Measurements from ENCODE around the gene NELL2. TPM values are rescaled to one million over a fixed set of nuclear protein-coding genes. Genes with fewer than 3 reads are reported as not detected.

Gene NELL2
- polyA plus RNA-seq, 3 donors, result 0.09 to 0.98 (median 0.39) TPM

DNA sequence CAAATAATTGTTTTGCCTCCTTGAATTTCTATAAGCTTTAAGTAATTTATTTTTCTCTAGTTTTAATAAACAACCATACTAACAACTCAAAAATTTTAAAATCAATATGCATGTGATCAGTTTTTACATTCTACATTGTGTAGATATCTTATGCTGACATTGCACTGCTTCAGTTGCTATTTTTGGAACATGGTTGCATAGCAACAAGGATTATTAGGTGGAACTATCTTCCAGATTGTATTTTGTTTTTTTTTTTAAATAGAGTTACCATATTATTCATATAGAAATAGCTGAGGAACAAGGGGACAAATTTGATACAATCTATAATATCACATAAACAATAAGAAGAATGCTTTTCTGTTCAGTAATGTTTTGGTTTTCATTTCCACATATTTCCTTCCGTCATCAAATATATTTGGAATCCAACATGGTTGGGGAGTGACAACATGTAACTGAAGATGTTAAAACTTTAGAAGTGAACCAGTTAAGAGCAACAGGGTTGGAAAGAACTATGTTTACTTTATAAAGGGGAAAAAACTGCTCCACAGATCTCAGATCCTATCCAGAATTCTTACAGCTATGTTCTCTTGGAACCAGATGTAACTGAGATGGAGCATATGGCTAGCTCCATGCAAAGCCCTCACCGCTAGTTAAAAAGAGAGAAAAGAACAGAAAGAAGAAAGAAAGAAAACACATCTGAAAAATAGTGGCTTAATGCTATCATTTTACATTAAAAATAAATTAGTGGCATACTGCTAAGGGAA is 235.5 kb downstream of the NELL2 start:
- intact Hi-C loops (cut with micrococcal nuclease), result no loop called here
- WGBS (ENCODE audit: insufficient coverage), result no CpG with 5 or more reads among the region's 2 CpGs

GRCh38 chr12:44637875-44638274 is 238.2 kb downstream of the NELL2 start:
- no peaks in the 10 kb centered on the region for H3K4me1 ChIP-seq (ENCODE audit: control insufficient read depth in 1 of 2, insufficient read depth in 2 of 2, low read length in 2 of 2)
- Mint-ChIP-seq H3K9me3 (peaks cover 0 to 9% (median 5%) of the 10 kb centered on the region in 7 donors), H3K27me3 (ENCODE audit: low read depth in 3 of 3) (no peaks in the 10 kb centered on the region), H3K4me3 (no peak overlapping the region), H3K36me3 (no peaks in the 10 kb centered on the region), H3K27ac (no peak overlapping the region), H3K4me1 (no peaks in the 10 kb centered on the region)
- H3K4me2 ChIP-seq (replicated peaks; ENCODE audit: extremely low read depth, low read length, poor library complexity, severe bottlenecking), result no peak overlapping the region
- no peaks in the 10 kb centered on the region for H3K79me2 ChIP-seq (ENCODE audit: insufficient read depth, low read length)
- H3K36me3 ChIP-seq (replicated peaks in 1 of 2; ENCODE audit: control insufficient read depth in 1 of 2, insufficient read depth in 2 of 2, low read length in 2 of 2), result no peaks in the 10 kb centered on the region
- WGBS (ENCODE audit: insufficient coverage), result 69% methylated on average over 2 of the region's 4 CpGs
- TF ChIP-seq, protein P1, sequence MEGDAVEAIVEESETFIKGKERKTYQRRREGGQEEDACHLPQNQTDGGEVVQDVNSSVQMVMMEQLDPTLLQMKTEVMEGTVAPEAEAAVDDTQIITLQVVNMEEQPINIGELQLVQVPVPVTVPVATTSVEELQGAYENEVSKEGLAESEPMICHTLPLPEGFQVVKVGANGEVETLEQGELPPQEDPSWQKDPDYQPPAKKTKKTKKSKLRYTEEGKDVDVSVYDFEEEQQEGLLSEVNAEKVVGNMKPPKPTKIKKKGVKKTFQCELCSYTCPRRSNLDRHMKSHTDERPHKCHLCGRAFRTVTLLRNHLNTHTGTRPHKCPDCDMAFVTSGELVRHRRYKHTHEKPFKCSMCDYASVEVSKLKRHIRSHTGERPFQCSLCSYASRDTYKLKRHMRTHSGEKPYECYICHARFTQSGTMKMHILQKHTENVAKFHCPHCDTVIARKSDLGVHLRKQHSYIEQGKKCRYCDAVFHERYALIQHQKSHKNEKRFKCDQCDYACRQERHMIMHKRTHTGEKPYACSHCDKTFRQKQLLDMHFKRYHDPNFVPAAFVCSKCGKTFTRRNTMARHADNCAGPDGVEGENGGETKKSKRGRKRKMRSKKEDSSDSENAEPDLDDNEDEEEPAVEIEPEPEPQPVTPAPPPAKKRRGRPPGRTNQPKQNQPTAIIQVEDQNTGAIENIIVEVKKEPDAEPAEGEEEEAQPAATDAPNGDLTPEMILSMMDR (IDR thresholded peaks at IDR 0.05), result no peak
- H2AFZ ChIP-seq (ENCODE audit: insufficient read depth, low read depth, low read length, poor library complexity, severe bottlenecking), result no peak overlapping the region
- no peak overlapping the region for H3K27ac ChIP-seq (ENCODE audit: low read depth in 1 of 2, low read length in 2 of 2)
- H3K9me3 ChIP-seq (replicated peaks in 1 of 2; ENCODE audit: control insufficient read depth in 1 of 2, insufficient read depth in 1 of 2, low read length in 2 of 2), result no peaks in the 10 kb centered on the region
- H3K27me3 ChIP-seq (ENCODE audit: control insufficient read depth in 2 of 2, insufficient read depth in 2 of 2, low read length in 2 of 2), result no peaks in the 10 kb centered on the region
- DNase-seq, result no peak
- no peak overlapping the region for H3K9ac ChIP-seq (ENCODE audit: insufficient read depth, low read length, poor library complexity, severe bottlenecking)
- H4K20me1 ChIP-seq (ENCODE audit: insufficient read depth, low read length), result no peaks in the 10 kb centered on the region
- no peak overlapping the region for H3K4me3 ChIP-seq (replicated peaks in 1 of 3; ENCODE audit: low read depth in 2 of 3, low read length in 3 of 3)
- intact Hi-C loops (cut with micrococcal nuclease), result no loop called here

More for the DNA sequence above, 235.5 kb downstream of the NELL2 start:
- H3K36me3 ChIP-seq (replicated peaks in 1 of 2; ENCODE audit: control insufficient read depth in 1 of 2, insufficient read depth in 2 of 2, low read length in 2 of 2), result no peaks in the 10 kb centered on the region
- H3K79me2 ChIP-seq (ENCODE audit: insufficient read depth, low read length), result no peaks in the 10 kb centered on the region
- no peak overlapping the region for H3K27ac ChIP-seq (ENCODE audit: low read depth in 1 of 2, low read length in 2 of 2)
- Mint-ChIP-seq H3K36me3 (no peaks in the 10 kb centered on the region), H3K27ac (no peak overlapping the region), H3K27me3 (ENCODE audit: low read depth in 3 of 3) (peaks cover 0 to 2% (median 0%) of the 10 kb centered on the region in 3 donors), H3K4me3 (no peak overlapping the region), H3K4me1 (no peaks in the 10 kb centered on the region), H3K9me3 (peaks cover 0 to 9% (median 5%) of the 10 kb centered on the region in 7 donors)
- no peaks in the 10 kb centered on the region for H4K20me1 ChIP-seq (ENCODE audit: insufficient read depth, low read length)
- H3K4me2 ChIP-seq (replicated peaks; ENCODE audit: extremely low read depth, low read length, poor library complexity, severe bottlenecking), result no peak overlapping the region
- H2AFZ ChIP-seq (ENCODE audit: insufficient read depth, low read depth, low read length, poor library complexity, severe bottlenecking), result no peak overlapping the region
- no peaks in the 10 kb centered on the region for H3K9me3 ChIP-seq (replicated peaks in 1 of 2; ENCODE audit: control insufficient read depth in 1 of 2, insufficient read depth in 1 of 2, low read length in 2 of 2)
- DNase-seq, result no peak
- H3K4me3 ChIP-seq (replicated peaks in 1 of 3; ENCODE audit: low read depth in 2 of 3, low read length in 3 of 3), result no peak overlapping the region
- H3K4me1 ChIP-seq (ENCODE audit: control insufficient read depth in 1 of 2, insufficient read depth in 2 of 2, low read length in 2 of 2), result no peaks in the 10 kb centered on the region
- no peaks in the 10 kb centered on the region for H3K27me3 ChIP-seq (ENCODE audit: control insufficient read depth in 2 of 2, insufficient read depth in 2 of 2, low read length in 2 of 2)
- H3K9ac ChIP-seq (ENCODE audit: insufficient read depth, low read length, poor library complexity, severe bottlenecking), result no peak overlapping the region
- TF ChIP-seq, protein P1 (IDR thresholded peaks at IDR 0.05), result no peak

Measured in CD14-positive monocyte (primary cell).